ENCODE data around the gene CDK15.
"Not testable (repeated sequence)": the region's sequence is repeated elsewhere in the genome, so short reads cannot be mapped to it uniquely, and the experiment has no call there.

CDK15 gene

DNA sequence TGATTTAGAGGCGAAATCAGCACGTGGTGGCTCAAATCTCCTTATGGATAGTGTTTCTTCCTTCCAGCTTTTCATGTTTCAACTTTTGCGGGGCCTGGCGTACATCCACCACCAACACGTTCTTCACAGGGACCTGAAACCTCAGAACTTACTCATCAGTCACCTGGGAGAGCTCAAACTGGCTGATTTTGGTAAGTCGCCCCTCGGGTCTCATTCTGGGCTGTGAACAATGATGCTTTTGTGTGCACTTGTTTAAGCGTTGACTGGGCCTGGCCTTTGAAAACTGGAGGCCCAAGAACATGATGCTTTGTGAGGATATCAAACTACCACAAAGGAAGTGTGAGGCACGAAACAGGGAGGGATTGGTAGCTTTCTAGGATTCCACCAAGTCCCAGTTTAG, 27.4 kb downstream of the CDK15 start:
- DNase-seq = no peak

GRCh38 chr2:201835066-201835465, 28.7 kb downstream of the CDK15 start:
- no peak for DNase-seq

DNA sequence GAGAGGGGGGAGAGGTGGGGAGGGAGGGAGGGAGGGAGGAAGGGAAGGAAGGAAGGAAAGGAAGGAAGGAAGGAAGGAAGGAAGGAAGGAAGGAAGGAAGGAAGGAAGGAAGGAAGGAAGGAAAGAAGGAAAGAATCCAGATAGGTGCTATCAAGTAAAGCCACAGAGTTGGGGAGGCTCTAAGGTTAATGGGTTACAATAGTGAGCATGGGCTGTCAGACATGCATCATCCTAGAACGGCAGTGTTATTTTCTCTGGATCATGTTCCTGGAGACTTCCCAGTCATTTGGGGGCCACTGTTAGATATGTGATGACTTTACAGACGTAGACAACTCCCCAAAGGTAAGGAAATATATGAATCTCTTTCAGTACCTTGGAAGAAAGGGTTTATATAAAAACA, 31.1 kb downstream of the CDK15 start:
- DNase-seq = no peak

DNA sequence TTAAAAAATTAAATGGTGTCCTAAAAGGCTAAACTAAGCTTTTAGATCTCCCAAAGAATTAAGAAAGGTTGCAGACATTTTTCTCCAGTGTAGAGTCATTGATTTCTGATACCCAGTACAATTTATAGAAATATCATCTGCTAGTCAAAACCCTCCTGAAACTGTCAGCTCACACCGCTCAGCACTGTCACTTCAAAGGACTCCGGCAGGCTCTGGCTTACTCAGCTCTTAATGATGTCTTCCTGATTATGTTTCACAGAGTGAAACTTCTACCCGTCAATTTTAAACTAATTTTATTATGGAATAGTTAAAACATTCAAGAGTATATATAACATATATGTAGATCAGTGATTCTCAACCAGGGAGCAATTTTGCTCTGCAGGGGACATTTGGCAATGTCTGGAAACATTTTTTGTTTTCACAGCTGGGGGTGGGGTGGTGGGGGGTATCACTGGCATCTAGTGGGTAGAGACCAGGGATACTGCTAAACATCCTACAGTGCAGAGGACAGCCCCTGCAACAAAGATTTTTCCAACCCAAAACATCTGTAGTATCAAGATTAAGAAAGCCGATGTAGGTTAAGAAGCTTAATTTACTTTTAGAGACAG, 31.6 kb downstream of the CDK15 start:
- no peak for DNase-seq

GRCh38 chr2:201839727-201840126, 33.4 kb downstream of the CDK15 start:
- DNase-seq = no peak

- DNase-seq = no peak
Observed at GRCh38 chr2:201840726-201841125, 34.4 kb downstream of the CDK15 start.

DNA sequence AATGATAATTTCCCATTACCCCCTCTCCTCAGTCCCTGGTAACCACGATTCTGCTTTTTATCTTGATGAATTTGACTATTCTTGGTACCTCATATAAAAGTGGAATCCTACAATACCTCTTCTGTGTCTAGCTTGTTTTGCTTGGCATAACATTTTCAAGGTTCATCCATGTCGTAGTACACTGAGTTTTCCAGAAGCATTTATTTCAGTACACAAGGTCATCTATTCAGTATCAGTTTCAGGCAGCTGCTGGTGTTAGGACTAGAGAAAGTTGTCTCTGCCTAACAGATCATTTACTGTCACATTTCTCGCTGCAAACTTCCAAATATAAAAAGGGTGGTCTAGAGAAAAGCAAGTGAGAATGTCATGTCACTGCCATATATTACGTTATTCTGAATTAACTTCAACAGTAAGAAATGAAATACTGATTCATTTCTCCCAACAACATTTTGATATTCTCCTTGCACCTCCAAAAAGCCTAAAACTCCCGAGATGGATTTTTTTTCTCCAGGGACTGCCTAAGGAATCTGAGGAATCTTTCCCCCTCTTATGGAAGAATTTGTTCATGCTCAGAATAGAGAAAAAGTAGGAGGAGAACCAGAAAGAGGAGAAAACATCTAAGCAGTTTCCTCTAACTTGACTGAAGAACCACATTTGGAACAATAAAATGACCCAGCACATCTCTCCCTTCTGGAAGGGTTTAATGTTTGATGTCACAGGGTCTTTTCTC, 36.0 kb downstream of the CDK15 start:
- no peak for DNase-seq

GRCh38 chr2:201844922-201845321, 38.6 kb downstream of the CDK15 start:
- DNase-seq = not testable (repeated sequence)

DNA sequence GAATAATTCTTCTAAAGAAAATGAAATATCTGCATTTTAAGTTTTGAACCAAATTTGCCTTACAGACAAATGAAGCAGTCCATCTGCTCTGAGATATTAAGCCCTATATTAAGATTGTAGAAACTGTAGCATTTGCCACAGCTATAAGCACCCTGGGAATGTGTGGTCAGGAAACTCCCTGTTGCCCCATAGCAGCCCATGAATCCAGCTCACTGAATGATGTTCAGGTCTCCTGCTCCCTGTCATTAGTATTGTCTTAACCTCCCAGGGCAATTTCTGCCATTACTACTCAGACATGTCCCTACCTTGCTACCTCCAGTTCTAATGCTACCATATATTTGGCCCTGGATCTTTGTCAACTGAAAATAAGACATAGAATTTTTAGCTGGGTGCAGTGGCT, 41.1 kb downstream of the CDK15 start:
- DNase-seq = no peak

DNA sequence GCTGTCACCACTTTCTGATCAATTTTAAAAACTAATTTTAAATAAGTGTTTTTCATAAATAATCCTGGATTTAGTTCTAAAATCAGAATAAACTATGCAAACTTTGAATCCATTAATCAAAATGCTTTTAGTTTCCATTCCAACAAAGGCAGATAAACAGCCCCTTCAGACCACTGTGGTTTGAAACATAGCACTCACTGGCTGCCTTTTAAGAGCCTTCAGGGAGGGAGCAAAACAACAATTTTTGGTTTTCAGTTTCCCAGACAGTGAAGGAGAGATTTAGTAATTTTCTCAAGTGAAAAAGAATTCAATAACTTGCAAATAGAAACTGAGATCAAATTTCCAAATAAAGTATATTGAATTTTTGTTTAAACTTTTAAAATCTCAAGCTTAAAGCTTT, 46.1 kb downstream of the CDK15 start:
- DNase-seq = no peak

- no peak for DNase-seq
Observed at GRCh38 chr2:201852878-201853415, 46.6 kb downstream of the CDK15 start.

GRCh38 chr2:201854221-201854801, 48.0 kb downstream of the CDK15 start:
- no peak for DNase-seq

DNA sequence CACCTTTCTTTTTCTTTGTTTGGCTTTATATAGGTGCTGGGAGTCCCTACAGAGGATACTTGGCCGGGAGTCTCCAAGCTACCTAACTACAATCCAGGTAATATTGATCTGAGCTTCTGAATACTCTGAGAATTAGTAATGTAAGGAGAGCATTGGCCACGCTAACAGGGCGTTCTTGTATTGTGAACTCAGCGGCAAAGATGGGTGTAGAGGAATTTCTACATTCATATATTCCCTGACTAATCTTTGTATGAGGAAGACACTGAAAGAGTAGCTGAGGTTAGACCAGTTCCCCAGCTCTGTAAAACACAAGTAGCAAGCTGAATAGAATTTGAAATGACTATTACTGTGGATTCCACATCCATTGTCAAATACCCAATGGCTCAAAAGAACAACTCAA, 48.5 kb downstream of the CDK15 start:
- DNase-seq = no peak

GRCh38 chr2:201855356-201855755, 49.0 kb downstream of the CDK15 start:
- no peak for DNase-seq

DNA sequence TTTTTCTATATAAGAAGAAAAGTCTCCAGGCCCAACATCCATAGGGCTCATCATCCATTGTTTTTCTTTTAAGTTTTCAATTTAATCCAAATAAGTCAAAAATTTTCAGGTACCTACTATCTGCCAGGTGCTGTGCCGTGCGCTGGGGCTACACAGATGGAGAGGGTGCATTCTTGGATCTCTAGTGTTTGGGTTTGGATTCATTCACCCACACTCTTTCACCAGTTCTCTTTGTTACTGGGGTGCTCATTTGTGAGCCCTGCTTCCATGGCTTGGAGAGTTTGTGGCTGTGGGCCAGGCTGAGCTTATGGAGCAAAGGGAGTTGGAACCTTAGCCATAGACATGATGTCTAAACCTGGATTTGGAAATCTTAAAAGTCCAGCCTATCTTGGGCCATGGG, 51.0 kb downstream of the CDK15 start:
- no peak for DNase-seq

GRCh38 chr2:201858281-201859184, 52.2 kb downstream of the CDK15 start:
- DNase-seq = no peak

DNA sequence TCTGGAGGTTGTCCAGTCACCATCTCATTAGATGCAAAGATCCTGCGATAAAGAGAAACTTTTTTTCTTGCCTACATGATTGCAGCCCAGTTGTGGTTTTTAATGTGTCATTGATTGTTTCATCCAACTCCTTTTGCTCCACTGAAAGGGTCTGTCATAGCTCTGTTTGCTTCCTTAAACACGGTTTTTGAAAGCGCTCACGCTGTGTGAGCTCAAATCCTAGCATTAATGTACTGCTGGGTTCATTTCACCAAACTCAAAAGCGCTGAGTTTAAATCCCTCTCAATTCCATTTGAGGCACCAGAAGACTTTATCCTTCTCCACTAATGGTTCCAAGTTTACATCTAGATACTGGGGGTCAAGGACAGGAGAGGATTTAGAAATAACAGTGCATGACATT, 53.6 kb downstream of the CDK15 start:
- DNase-seq = no peak

GRCh38 chr2:201860636-201861066, 54.3 kb downstream of the CDK15 start:
- peak; percentile 65 for DNase-seq

GRCh38 chr2:201862843-201863242, 56.5 kb downstream of the CDK15 start:
- DNase-seq = no peak

DNA sequence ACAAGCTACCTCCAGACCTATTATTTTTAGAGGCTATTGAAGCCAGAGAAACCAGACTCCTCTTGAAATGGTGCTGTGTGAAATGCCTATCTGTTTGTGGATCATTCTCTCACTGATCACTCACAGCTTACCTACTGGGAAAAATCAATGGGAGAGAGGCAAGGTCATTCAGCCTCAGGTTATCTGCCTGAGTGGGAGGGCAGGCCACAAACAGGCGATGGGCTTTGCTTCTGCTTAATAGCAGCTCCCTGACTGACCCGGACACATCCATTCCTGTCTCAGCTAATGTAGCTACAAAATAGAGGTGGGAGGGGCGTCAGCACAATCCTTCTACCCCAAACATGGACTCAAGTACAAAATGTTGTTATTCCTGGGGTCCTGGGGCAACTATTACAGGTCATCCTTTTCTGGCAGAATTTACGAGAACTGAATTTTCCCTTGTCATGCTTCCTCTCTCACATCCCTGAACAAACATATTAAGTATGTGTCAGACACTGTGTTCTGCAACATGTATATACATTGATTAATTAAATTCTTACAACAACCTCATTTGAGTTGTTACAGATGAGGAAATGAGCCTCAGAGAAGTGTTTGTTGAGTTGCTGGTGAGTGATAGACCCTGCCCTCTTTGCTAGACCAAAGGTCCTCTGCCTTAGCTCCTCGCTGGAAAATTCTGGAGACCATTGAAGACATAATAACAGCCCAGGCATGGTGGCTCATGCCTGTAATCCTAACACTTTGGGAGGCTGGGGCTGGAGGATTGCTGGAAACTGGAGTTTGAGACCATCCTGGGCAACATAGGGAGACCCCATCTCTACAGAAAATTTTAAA, 60.5 kb downstream of the CDK15 start:
- no peak for DNase-seq

DNA sequence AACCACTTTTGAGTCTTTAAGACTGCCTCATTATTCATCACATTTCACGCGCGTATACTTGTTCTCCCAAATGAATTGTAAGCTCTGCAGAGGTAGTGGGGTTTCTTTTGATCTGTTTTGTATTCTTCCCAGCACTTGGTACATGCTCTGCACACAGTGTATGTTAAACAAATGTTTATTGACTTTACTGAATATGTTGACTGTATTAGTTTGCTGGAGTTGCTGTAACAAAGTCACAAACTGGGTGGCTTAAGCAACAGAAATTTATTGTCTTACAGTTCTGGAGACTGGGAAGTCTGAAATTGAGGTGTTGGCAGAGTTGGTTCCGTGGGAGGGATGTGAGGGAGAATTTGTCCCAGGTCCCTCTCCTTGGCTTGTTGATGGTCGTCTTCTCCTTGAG, 65.1 kb downstream of the CDK15 start:
- DNase-seq = no peak

GRCh38 chr2:201872591-201872990, 66.3 kb downstream of the CDK15 start:
- DNase-seq = no peak

Data from CD4-positive, alpha-beta T cell treated with Interleukin-17A for 1 hour (primary cell).